GM18526 (cell line): ENCODE data around the gene CENPO.

Source experiments
- POLR2A ChIP-seq: IDR thresholded peaks from 3 replicates; pipeline ENCODE4 v1.6.1; 2011; ENCODE audit not compliant: insufficient read length; ENCODE audit errors: extremely low read depth

Gene CENPO

GRCh38 chr2:24855726-24856125, 62.5 kb downstream of the CENPO start:
- TF ChIP-seq POLR2A: no peak

DNA sequence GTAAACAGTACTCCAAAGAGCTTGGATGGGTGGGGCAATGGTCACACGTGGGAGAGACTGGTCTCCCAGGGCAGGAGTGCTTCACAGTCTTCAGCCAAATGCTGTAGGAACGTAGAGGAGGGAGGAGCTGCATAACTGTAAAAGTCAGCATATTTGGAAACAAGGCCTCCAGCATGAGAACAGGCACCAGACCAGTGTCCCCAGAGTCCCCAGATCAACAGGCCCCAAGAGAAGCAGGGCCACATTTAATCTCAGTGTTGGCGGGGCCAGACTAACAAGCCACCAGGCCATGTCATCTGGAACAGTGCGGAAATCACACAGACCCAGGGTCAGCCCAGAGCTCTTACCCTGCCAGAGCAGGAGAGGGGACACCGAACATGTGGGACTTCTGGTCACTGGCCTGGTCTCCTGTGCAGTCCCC, 63.6 kb downstream of the CENPO start:
- TF ChIP-seq POLR2A: no peak

DNA sequence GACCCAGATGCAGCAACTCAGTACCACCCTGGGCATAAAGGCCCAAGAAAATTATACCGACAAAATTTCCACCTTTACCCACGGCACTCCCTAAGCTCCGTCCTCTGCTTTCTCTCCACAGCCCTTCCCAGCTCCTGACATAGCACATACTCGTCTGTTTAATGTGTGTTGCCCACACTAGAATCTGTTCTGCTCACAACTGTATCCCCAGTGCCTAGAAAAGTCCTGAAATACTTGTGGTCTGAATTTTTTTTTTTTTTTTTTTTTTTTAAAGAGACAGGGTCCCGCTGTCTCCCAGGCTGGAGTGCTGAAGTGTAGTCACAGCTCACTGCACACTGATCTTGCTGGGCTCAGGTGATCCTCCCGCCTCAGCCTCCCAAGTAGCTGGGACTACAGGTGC, 64.5 kb downstream of the CENPO start:
- no peak for TF ChIP-seq POLR2A

- TF ChIP-seq POLR2A: no peak
Observed at GRCh38 chr2:24858996-24859395, 65.8 kb downstream of the CENPO start.

DNA sequence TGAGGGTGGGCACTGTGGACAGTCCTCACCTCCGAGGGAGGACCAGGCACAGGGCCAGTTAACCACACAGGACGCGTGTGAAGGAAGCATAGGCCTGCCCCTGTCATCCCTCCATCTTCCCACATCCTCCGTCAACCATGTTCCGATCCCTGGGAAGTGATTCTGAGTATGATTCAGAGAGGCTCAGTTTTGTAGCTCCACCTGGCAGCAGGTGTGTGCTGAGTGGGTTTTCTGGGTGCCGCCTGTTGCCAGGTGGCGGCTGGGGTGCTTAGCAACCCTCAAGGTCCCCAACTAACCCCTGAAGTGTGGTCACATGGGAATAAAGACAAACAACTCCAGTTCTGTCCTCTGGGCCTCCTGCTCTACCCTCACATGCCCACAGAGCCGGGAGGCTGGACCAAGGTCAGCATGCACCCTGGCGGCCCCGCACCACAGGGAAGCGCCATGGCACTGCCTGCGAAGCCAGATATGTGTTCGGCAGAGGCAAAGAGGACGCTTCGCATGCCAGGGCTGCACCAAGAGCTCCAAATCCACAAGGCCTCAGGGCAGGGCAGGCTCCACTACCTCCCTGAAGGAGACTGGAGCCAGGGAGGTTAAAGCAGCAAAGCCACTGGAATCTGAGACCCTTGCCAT, 66.9 kb downstream of the CENPO start:
- no peak for TF ChIP-seq POLR2A

DNA sequence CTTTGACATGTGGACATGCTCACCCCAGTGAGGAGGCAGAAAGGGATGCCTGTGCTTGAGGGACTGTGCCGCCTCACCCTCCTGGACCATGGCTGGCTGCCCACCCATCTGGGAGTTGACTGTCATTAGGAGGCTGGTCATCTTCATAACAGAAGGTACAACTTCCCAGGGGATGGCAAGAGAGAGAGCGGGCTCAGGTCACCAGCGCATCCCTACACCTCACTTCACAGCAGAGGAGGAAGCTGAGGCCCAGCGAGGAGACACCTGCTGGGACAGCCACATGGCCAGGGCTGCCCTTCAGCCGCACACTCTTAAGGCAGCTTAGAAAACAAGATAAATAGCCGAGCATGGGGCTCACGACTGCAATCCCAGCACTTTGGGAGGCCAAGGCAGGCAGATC, 67.4 kb downstream of the CENPO start:
- TF ChIP-seq POLR2A: no peak

GRCh38 chr2:24861500-24861899, 68.3 kb downstream of the CENPO start:
- no peak for TF ChIP-seq POLR2A

- no peak for TF ChIP-seq POLR2A
Observed at GRCh38 chr2:24863641-24864040, 70.4 kb downstream of the CENPO start.

DNA sequence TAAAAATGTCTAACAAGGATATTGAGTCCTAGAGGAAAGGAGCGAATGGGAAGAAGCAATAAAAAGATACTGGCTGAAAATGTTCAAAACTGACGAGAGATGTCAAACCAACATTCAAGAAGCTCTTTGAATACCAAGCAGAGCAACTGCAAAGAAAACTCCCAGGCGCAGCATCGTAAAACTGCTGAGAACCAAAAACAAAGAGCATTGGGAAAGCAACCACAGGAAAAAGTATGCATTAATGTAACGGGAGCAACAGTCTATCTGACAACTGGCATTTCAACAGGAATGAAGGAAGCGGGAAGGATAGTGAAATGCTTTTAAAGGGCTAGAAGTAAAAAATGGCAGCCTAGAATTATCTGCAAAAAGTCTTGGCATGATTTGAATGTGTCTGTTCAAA, 73.7 kb downstream of the CENPO start:
- TF ChIP-seq POLR2A: no peak

DNA sequence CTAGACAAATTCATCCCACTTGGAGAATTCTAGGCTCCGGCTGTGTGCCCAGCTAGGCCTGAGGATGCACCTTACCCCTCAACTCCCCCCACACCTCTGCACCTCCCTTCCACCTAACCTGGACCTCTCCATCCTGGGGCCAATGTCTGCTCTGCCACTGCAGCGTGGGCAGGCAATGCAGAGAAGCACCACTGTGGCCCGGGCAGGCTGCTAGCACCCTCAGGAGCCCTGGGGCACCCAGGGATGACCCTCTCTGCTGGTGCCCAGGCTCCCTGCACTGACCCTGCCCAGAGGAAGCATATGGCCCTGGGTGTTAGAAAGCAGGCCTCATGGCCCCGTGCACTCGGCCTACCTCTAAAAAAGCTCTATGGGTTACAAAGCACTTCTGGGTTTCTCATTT, 77.2 kb downstream of the CENPO start:
- no peak for TF ChIP-seq POLR2A

GRCh38 chr2:24870891-24871705, 77.9 kb downstream of the CENPO start:
- TF ChIP-seq POLR2A: no peak

DNA sequence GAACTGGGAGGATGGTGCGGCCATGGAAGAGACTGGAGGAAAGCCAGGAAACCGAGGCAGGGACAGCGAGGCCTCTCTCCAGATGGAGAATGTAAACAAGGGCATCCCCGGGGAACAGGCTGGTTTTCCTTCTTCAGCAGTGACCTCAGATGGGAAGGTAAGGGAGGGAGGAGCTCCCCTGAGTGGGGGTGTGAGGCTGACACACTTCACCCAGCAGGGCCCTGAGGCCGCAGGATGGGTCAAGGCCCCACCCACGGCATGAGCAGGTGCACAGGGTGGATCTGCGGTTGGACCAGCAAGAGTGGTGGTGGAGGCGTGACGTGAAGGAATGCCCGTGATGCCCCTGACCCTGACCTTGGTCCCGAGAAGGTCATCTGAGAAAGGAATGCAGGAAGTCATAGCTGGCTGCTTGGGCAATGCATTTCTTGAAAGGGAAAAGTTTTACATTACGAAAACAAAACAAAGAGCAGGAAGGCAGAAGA, 78.7 kb downstream of the CENPO start:
- no peak for TF ChIP-seq POLR2A
